Omental fat pad (tissue), 4 donors: ENCODE measurements around the gene CTNS. TPM values are rescaled to one million over a fixed set of nuclear protein-coding genes. Genes with fewer than 3 reads are reported as not detected.

Experiments
- ATAC-seq: fragments of 150-250 bp; one replicate; pipeline ENCODE4 v1.9.1; 2016; ENCODE audit warnings: mild to moderate bottlenecking, moderate library complexity; ENCODE audit not compliant: low FRiP score
- DNase-seq: peaks from one replicate; pipeline ENCODE4 v3.0.0-alpha.2; 2019; ENCODE audit warnings: low spot score
- total RNA-seq, 4 donors: library from RNA; depleted of rRNA; stranded (reverse); fragments of >200 nt; gene quantifications; one replicate each; pipeline ENCODE4 v1.1.0, GENCODE V29; 2016
- TF ChIP-seq, protein P1 (sequence below), 3 donors: fragments of 450-650 bp; IDR thresholded peaks; one replicate each; pipeline ENCODE4 v1.5.1; 2016 to 2017; ENCODE audit warnings: antibody characterized with exemption in 3 of 3, mild to moderate bottlenecking in 3 of 3, moderate library complexity in 2 of 3

Gene CTNS
- total RNA-seq, 4 donors from 2014 or later = 18.8 to 29.9 (median 23.1) TPM

DNA sequence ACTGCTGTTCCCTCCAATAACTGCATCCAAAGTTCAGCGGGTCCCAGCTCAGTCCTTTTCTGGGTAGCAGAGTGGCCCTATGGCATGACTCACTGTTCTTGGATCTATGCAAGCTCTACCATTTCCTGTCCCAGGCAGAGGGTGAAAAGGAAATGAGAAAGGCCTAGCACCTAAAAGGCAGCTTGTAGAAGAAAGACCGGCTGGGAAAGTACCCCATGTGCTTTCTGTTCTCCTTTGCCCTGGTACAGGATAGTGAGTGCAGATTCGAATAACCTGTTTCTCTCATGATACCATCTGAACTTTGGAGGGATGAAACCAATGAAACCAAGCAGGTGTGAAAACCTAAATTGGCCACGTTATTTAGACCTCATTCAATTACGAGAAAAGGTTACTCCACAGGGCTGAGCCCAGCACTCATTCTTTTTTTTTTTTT is 74.4 kb downstream of the CTNS start:
- DNase-seq (no peak), ATAC-seq (no peak)
- TF ChIP-seq, protein P1, sequence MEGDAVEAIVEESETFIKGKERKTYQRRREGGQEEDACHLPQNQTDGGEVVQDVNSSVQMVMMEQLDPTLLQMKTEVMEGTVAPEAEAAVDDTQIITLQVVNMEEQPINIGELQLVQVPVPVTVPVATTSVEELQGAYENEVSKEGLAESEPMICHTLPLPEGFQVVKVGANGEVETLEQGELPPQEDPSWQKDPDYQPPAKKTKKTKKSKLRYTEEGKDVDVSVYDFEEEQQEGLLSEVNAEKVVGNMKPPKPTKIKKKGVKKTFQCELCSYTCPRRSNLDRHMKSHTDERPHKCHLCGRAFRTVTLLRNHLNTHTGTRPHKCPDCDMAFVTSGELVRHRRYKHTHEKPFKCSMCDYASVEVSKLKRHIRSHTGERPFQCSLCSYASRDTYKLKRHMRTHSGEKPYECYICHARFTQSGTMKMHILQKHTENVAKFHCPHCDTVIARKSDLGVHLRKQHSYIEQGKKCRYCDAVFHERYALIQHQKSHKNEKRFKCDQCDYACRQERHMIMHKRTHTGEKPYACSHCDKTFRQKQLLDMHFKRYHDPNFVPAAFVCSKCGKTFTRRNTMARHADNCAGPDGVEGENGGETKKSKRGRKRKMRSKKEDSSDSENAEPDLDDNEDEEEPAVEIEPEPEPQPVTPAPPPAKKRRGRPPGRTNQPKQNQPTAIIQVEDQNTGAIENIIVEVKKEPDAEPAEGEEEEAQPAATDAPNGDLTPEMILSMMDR (IDR thresholded peaks at IDR 0.05) = no peak

Other genes starting within 250 kb of the CTNS start
- gene OR1E1, start 238.3 kb upstream of the CTNS start, total RNA-seq = not detected
- gene OR3A3, start 225.4 kb upstream of the CTNS start, total RNA-seq = not detected
- gene OR1E2, start 202.9 kb upstream of the CTNS start, total RNA-seq = not detected
- gene SPATA22, start 164.9 kb upstream of the CTNS start, total RNA-seq = 1 to 10 TPM in 1 of 4 donors, under 1 TPM in 1, not detected in 2; 0.93 to 1.8 TPM
- gene ASPA, start 160.8 kb upstream of the CTNS start, total RNA-seq = 10 to 100 TPM in 1 of 4 donors, 1 to 10 TPM in 3; 4.5 to 14.7 (median 6.2) TPM
- gene TRPV3, start 78.9 kb upstream of the CTNS start, total RNA-seq = 1 to 10 TPM in 1 of 4 donors, under 1 TPM in 3; 0.36 to 3.0 (median 0.86) TPM
- gene TRPV1, start 27.3 kb upstream of the CTNS start, total RNA-seq = 1 to 10 TPM; 1.7 to 9.9 (median 2.7) TPM
- 10 to 100 TPM in 3 of 4 donors, 1 to 10 TPM in 1; 9.4 to 25.5 (median 12.1) TPM for gene SHPK, start 510 bp upstream of the CTNS start, total RNA-seq
- gene TAX1BP3, start 31.8 kb downstream of the CTNS start, total RNA-seq = 100 to 1,000 TPM in 2 of 4 donors, 10 to 100 TPM in 2; 69.8 to 141 (median 100) TPM
- gene EMC6, start 32.1 kb downstream of the CTNS start, total RNA-seq = 10 to 100 TPM in 3 of 4 donors, 1 to 10 TPM in 1; 9.8 to 19.4 (median 13.0) TPM
- 1 to 10 TPM in 1 of 4 donors, under 1 TPM in 3; 0.84 to 2.4 (median 0.94) TPM for gene P2RX5, start 59.4 kb downstream of the CTNS start, total RNA-seq
- gene HASPIN, start 87.1 kb downstream of the CTNS start, total RNA-seq = under 1 TPM in 3 of 4 donors, not detected in 1; 0.19 to 0.69 (median 0.24) TPM
- 10 to 100 TPM; 17.0 to 30.7 (median 22.2) TPM for gene ITGAE, start 164.4 kb downstream of the CTNS start, total RNA-seq
- gene NCBP3, start 209.5 kb downstream of the CTNS start, total RNA-seq = 10 to 100 TPM; 16.3 to 31.9 (median 23.9) TPM